ENCODE data around the gene KCNA2.

- TF ChIP-seq, protein P1, sequence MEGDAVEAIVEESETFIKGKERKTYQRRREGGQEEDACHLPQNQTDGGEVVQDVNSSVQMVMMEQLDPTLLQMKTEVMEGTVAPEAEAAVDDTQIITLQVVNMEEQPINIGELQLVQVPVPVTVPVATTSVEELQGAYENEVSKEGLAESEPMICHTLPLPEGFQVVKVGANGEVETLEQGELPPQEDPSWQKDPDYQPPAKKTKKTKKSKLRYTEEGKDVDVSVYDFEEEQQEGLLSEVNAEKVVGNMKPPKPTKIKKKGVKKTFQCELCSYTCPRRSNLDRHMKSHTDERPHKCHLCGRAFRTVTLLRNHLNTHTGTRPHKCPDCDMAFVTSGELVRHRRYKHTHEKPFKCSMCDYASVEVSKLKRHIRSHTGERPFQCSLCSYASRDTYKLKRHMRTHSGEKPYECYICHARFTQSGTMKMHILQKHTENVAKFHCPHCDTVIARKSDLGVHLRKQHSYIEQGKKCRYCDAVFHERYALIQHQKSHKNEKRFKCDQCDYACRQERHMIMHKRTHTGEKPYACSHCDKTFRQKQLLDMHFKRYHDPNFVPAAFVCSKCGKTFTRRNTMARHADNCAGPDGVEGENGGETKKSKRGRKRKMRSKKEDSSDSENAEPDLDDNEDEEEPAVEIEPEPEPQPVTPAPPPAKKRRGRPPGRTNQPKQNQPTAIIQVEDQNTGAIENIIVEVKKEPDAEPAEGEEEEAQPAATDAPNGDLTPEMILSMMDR (IDR thresholded peaks at IDR 0.05) = no peak
- TF ChIP-seq POLR2A (IDR thresholded peaks at IDR 0.05; ENCODE audit: low read depth) = no peak
Measured at GRCh38 chr1:110547017-110547416, 59.1 kb downstream of the KCNA2 start.

Measured in esophagus muscularis mucosa (tissue), 3 donors.